Psoas muscle (tissue), 8 donors: ENCODE results near the gene EDA. TPM values are rescaled to one million over a fixed set of nuclear protein-coding genes. Genes with fewer than 3 reads are reported as not detected.

Experiments
- ATAC-seq, 4 donors: fragments of 200-7000 bp; cut with Tn5 transposase; one replicate each; pipeline ENCODE4 v1.9.1; 2020; ENCODE audit warnings: moderate library complexity in 3 of 4, mild to moderate bottlenecking in 2 of 4
- DNase-seq, 2 donors: peaks; one replicate each; pipeline ENCODE4 v3.0.0-alpha.2; 2020
- H3K27ac ChIP-seq: fragments of 200-600 bp; one replicate; pipeline ENCODE4 v1.8.0; 2022
- H3K27me3 ChIP-seq, 3 donors: fragments of 200-600 bp in 1 of 3; one replicate each; pipeline versions ENCODE4 v1.6.1 to v1.8.0; 2013 to 2022; ENCODE audit warnings: low read length in 2 of 3, mild to moderate bottlenecking in 2 of 3, moderate library complexity in 1 of 3; ENCODE audit not compliant: insufficient read depth in 3 of 3
- H3K36me3 ChIP-seq, 2 donors: fragments of 200-600 bp in 1 of 2; one replicate each; pipeline versions ENCODE4 v1.6.1 to v1.8.0; 2013 to 2022; ENCODE audit warnings: low read depth in 1 of 2, mild to moderate bottlenecking in 1 of 2, moderate library complexity in 1 of 2; ENCODE audit not compliant: insufficient read depth in 1 of 2
- H3K4me1 ChIP-seq: fragments of 200-600 bp; one replicate; pipeline ENCODE4 v1.8.0; 2022
- H3K4me3 ChIP-seq: fragments of 200-600 bp; one replicate; pipeline ENCODE4 v1.8.0; 2022; ENCODE audit warnings: mild to moderate bottlenecking
- H3K9me3 ChIP-seq: fragments of 200-600 bp; one replicate; pipeline ENCODE4 v1.8.0; 2022
- CTCF ChIP-seq: fragments of 200-600 bp; IDR thresholded peaks from one replicate; pipeline ENCODE4 v1.8.0; 2022; ENCODE audit warnings: antibody characterized with exemption
- WGBS, 3 donors: extraction: QIAGEN DNeasy Blood & Tissue Kit; methylation state at CpG; one replicate each; pipeline versions ENCODE4 v1.1.6 to v1.1.7; 2013; 5-methylcytosine and 5-hydroxymethylcytosine counted together
- intact Hi-C, 2 donors: fragments of 100-400 bp; cut with DNase I; formaldehyde crosslinking; loops; one replicate each; pipeline versions ENCODE4 v1.11.0 to v1.14.2; 2022
- polyA plus RNA-seq, 3 donors: library from polyadenylated mRNA; stranded (reverse); fragments of 200-250 nt; gene quantifications; one replicate each; pipeline ENCODE4 v1.2.3, GENCODE V29; 2013
- total RNA-seq, 4 donors: library from RNA; stranded (reverse); fragmentation: NEBNext Ultra II Directional in 2 of 4; extraction: Animal tissue kit (Norgen Biotek cat#: 25700) in 2 of 4; gene quantifications; one replicate each; pipeline versions ENCODE4 v1.2.1 to v1.2.4, GENCODE V29; 2021 to 2023
- donor health status: healthy with polysubstance abuse.
- donor health status: DM: no; HTN: no; CAD: no; lungs with moderate emphysema.
- donor health status: Bipolar disorder and iron deficiency.
- donor health status: healthy.
- donor health status: DM: yes; HTN: yes; CAD: no.
- donor health status: DM: no; HTN: no; CAD: no.
- donor health status: DM: no; HTN: no; CAD: no.
- donor health status: DM: yes; HTN: yes; CAD: no.

EDA gene
- total and polyA plus RNA-seq, 7 donors = 0.49 to 2.5 (median 0.98) TPM

GRCh38 chrX:69627744-69628143 is 11.8 kb downstream of the EDA start:
- no peaks in the 10 kb centered on the region for H3K4me1 ChIP-seq
- intact Hi-C loops = no loop called here
- no peak for TF ChIP-seq CTCF
- H3K27ac ChIP-seq = no peak overlapping the region
- H3K36me3 ChIP-seq = no peaks in the 10 kb centered on the region
- H3K27me3 ChIP-seq = peaks cover 0 to 8% (median 0%) of the 10 kb centered on the region in 3 donors
- peaks cover 10% of the 10 kb centered on the region for H3K9me3 ChIP-seq
- H3K4me3 ChIP-seq = no peak overlapping the region
- WGBS, 3 donors = 75 to 94% (median 92%) methylated on average over 2 of the region's 2 CpGs
- DNase-seq = no peak
- no peak for ATAC-seq

GRCh38 chrX:69630147-69630546 is 14.2 kb downstream of the EDA start:
- no peak for TF ChIP-seq CTCF
- ATAC-seq (no peak), DNase-seq (no peak)
- Histone ChIP-seq H3K27ac (no peak overlapping the region), H3K4me3 (no peak overlapping the region), H3K27me3 (peaks cover 0 to 4% (median 0%) of the 10 kb centered on the region in 3 donors), H3K9me3 (no peaks in the 10 kb centered on the region), H3K4me1 (no peaks in the 10 kb centered on the region), H3K36me3 (no peaks in the 10 kb centered on the region)
- WGBS, 3 donors = 76 to 90% (median 87%) methylated on average over 2 of the region's 2 CpGs
- intact Hi-C loops = no loop called here

DNA sequence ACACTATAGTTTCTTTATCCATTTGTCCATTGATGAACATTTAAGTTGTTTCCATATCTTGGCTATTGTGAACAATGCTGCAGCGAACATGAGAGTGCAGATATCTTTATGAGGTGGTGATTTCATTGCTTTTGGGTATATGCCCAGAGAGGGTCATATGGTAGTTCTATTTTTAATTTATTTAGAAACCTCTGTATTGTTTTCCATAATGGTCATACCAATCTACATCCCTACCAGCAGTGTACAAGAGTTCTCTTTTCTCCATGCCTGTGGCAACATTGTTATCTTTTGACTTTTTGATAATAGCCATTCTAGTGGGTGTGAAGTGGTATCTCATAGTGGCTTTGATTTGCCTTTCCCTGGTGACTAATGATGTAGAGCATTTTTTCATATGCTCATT is 48.8 kb downstream of the EDA start:
- H3K27me3 ChIP-seq = no peaks in the 10 kb centered on the region
- DNase-seq (no peak), ATAC-seq (no peak)
- H3K4me3 ChIP-seq = no peak overlapping the region
- no peaks in the 10 kb centered on the region for H3K4me1 ChIP-seq
- no peak overlapping the region for H3K27ac ChIP-seq
- H3K36me3 ChIP-seq = no peaks in the 10 kb centered on the region
- H3K9me3 ChIP-seq = peaks cover 25% of the 10 kb centered on the region
- intact Hi-C loops = no loop called here
- no peak for TF ChIP-seq CTCF
- WGBS, 3 donors = 42 to 76% (median 50%) methylated on average over 1 of the region's 1 CpG

DNA sequence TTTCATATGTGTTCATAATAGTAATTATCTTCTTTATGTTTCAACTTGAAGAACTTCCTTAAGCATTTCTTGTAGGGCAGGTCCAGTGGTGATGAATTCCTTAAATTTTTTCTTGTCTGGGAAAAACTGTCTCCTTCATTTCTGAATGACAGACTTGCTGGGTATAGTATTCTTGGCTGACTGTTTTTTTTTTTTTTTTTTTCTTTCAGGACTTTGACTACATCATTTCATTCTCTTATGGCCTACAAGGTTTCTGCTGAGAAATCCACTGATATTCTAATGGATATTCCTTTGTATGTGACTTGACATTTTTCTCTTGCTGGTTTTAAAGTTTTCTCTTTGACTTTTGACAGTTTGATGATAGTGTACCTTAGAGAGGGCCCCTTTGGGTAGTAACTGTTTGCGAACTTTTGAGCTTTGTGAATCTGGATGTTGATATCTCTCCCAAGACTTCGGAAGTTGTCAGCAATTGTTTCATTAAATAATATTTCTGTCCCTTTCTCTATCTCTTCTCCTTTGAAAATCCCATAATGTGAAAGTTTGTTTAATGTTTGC is 54.2 kb downstream of the EDA start:
- Histone ChIP-seq H3K27ac (no peak overlapping the region), H3K9me3 (peaks cover 34% of the 10 kb centered on the region), H3K4me3 (no peak overlapping the region), H3K27me3 (no peaks in the 10 kb centered on the region), H3K4me1 (no peaks in the 10 kb centered on the region), H3K36me3 (no peaks in the 10 kb centered on the region)
- intact Hi-C loops = no loop called here
- DNase-seq = no peak
- no peak for TF ChIP-seq CTCF
- 0 to 91% (median 42%) methylated on average over 2 of the region's 2 CpGs for WGBS, 3 donors
- ATAC-seq = no peak

- DNase-seq = no peak
- Histone ChIP-seq H3K4me3 (no peak overlapping the region), H3K9me3 (peaks cover 14% of the 10 kb centered on the region), H3K4me1 (no peaks in the 10 kb centered on the region), H3K36me3 (no peaks in the 10 kb centered on the region), H3K27me3 (no peaks in the 10 kb centered on the region), H3K27ac (no peak overlapping the region)
- no peak for ATAC-seq
- intact Hi-C loops = no loop called here
- no peak for TF ChIP-seq CTCF
Observed at GRCh38 chrX:69674891-69675290, 59.0 kb downstream of the EDA start.
